Astrocyte of the cerebellum (primary cell): ENCODE measurements around the gene CDK3.

Experiments used
- DNase-seq: peaks from one replicate; pipeline ENCODE4 v3.0.0-alpha.2; 2011; ENCODE audit warnings: low read depth
- H3K4me3 ChIP-seq: 2 replicates; pipeline ENCODE4 v1.5.1; 2011; ENCODE audit warnings: mild to moderate bottlenecking, low read depth, low read length, moderate library complexity
- in situ Hi-C: cut with HindIII; loops from 2 replicates; pipeline ENCODE4 v1.10.0; 2017; ENCODE audit warnings: low sequenced_read_pairs
- TF ChIP-seq, protein P1 (sequence below): IDR thresholded peaks from 2 replicates; pipeline ENCODE4 v1.5.1; 2012; ENCODE audit warnings: low read length, low read depth, moderate library complexity, mild to moderate bottlenecking; ENCODE audit errors: missing control alignments

Gene CDK3

DNA sequence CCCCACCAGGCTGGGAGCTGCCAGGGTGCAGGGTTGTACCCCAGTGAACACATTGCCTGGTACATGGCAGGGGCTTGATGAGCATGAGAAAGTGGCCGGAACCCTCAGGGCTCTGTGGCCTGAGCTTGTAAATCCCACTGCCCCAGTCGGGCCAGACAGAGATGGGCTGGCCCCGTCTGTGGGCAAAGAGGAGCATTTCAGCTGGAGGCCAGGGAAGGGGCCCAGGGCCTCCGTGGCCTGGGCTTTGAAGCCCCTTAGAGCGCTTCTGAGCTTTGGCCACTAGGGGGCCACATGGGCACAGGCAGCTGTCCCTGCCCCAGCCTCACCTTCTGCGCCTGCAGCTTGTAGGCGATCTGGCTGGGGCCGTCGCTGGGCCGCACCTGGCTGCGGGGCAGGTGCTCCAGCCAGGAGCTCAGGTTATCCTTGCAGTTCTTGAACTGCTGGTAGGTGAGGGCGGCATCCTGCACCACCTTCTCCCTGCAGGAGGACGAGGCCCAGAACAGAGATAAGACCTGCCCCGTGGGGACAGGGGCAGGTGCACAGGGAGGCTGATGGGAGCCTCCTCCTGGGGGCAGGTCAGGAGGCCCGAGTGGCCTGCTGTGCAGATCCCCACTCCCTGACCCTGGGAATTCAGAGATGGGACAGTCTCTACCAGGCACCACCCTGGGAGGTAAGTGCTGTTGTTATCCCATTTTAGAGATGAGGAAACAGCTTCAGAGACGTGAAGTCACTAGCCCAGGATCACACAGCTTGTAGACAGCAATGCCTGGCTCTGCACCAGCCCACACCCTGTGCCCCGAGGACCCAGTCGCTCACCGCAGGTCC lies 13.7 kb downstream of the CDK3 start:
- H3K4me3 ChIP-seq: no peak overlapping the region
- in situ Hi-C loops: no loop called here
- DNase-seq: no peak
- TF ChIP-seq, protein P1, sequence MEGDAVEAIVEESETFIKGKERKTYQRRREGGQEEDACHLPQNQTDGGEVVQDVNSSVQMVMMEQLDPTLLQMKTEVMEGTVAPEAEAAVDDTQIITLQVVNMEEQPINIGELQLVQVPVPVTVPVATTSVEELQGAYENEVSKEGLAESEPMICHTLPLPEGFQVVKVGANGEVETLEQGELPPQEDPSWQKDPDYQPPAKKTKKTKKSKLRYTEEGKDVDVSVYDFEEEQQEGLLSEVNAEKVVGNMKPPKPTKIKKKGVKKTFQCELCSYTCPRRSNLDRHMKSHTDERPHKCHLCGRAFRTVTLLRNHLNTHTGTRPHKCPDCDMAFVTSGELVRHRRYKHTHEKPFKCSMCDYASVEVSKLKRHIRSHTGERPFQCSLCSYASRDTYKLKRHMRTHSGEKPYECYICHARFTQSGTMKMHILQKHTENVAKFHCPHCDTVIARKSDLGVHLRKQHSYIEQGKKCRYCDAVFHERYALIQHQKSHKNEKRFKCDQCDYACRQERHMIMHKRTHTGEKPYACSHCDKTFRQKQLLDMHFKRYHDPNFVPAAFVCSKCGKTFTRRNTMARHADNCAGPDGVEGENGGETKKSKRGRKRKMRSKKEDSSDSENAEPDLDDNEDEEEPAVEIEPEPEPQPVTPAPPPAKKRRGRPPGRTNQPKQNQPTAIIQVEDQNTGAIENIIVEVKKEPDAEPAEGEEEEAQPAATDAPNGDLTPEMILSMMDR: peak; percentile 98

DNA sequence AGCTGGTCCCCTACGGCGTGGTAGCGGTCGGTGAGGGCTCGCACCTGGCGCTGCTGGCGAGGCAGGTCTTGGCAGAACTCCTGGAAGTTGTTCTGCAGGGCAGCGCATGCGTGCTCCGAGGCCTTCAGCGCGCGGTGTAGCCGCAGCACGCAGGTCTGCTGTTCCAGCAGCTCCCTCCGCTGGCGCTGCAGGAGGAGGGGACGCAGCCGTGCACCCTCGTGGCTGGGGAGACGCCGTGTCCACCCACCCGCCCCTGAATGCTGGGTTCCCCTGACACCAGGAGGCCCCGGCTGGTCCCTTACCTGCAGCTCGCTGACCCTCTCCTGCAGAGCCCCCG lies 14.2 kb downstream of the CDK3 start:
- in situ Hi-C loops: no loop called here
- TF ChIP-seq, protein P1: no peak
- H3K4me3 ChIP-seq: no peak overlapping the region
- no peak for DNase-seq

DNA sequence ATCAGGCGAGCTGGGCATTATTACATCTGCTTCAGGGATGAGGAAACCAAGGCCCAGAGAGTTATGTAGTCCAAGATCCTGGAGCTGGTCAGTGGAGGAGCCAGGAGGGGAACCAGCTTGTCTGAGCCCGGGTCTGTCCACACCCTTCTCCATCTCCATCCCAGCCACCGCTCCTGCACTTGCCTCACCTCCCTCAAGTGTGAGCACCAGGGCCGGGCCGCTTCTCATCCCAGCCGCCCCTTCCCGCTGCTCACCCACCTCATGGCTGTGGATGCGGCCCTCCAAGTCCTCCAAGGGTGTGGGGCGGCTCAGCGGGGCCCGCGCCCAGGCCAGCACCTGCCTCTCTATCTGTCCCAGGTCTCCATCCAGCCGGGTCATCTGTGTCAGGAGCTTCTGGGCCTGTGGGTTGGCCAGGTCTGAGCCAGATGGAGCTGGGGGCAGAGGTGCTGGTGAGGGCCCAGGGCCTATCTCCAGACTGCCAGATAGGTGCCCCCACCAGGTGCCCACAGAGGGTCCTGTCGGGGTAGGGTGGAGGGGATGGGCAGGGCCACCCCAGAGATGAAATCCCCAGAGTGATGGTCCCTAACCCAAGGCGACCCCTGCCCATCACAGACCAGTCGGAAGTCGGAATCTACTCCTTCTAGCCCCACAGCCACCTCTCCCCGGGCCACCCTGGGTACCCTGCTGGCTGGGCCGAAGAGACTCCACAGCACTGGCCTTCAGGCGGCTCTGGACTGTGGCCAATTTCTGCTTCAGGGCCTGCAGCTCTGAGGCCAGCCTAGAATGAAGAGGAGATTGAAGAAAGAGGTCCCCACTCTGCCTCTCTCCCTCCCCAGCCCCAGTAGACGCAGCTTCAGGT lies 17.1 kb downstream of the CDK3 start:
- DNase-seq: no peak
- TF ChIP-seq, protein P1: no peak
- in situ Hi-C loops: no loop called here
- no peak overlapping the region for H3K4me3 ChIP-seq

DNA sequence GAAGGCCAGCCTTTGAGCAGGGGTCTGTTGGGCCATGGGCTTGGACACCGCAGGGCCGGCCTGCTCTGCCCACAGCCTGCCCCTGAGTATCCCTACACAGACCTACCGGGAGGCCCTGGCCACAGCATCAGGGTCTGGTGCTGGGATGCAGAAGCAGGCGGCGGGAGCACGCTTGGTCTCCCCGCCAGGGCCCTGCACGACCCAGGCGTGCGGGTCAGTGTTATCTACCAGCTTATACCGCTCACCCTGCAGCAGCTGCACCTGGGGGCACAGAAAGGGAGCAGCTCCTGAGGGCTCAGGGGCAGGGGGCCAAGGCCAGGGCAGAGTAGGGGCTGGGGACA lies 17.7 kb downstream of the CDK3 start:
- no peak for DNase-seq
- no peak overlapping the region for H3K4me3 ChIP-seq
- in situ Hi-C loops: no loop called here
- TF ChIP-seq, protein P1: no peak

DNA sequence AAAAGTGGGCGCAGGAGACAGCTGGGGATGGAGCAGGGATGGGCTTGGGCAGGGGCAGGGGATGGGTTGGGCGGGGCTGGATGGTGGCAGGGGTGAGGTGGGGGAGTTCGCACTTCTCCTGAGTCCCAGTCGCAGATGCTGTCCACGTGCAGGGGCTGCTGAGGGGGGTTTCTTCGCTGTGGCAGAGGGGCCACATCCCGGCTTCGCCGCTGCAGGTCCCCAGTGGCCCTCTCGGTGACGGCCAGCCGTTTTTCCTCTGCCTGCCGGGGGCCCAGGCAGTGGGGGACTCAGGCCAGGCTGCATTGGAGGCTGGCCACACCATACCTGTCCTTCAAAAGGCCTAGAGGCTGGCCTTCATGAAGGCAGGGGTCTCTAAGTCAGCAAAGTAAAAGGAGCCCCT lies 18.1 kb downstream of the CDK3 start:
- DNase-seq: no peak
- H3K4me3 ChIP-seq: no peak overlapping the region
- in situ Hi-C loops: no loop called here
- TF ChIP-seq, protein P1: no peak

DNA sequence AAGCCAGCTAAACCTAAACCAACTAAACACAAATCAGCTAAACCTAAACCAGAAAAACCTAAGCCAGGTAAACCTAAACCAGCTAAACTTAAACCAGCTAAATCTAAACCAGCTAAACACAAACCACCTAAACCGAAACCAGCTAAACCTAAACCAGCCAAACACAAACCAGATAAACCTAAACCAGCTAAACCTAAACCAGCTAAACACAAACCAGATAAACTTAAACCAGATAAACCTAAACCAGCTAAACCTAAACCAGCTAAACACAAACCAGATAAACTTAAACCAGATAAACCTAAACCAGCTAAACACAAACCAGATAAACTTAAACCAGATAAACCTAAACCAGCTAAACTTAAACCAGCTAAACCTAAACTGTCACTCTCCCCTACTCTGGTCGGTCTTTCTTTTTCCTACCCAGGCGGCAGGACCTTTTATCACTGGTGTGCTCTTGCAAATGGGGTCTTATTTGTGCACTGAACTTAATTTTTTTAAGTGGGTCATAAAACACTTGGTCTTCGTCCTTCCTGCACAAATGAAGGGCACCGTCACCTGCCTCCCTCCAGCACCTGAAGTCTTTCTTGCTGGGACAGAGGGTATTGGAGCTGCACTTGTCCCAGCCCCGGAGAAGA lies 19.3 kb downstream of the CDK3 start:
- in situ Hi-C loops: no loop called here
- TF ChIP-seq, protein P1: no peak
- no peak for DNase-seq

More for the DNA sequence above, 19.3 kb downstream of the CDK3 start:
- no peak overlapping the region for H3K4me3 ChIP-seq
